HepG2 (cell line): ENCODE measurements around the gene FAM156B. TPM values are rescaled to one million over a fixed set of nuclear protein-coding genes. Genes with fewer than 3 reads are reported as not detected.

ENCODE experiments used
- ATAC-seq: fragments of 200-7000 bp; cut with Tn5 transposase; 3 replicates; pipeline ENCODE4 v1.9.1; 2020; ENCODE audit warnings: mild to moderate bottlenecking, moderate library complexity
- BruUV-seq: library from RNA; stranded (reverse); fragments of 400-500 nt; replicated peaks from 2 replicates; lab custom pipeline; 2021; lab: Mats Ljungman, UMichigan
- CTCF ChIA-PET: fragments of 300-600 bp; formaldehyde crosslinking; extraction: SDS; loops from one replicate; lab custom pipeline; 2021; ENCODE audit warnings: low total read pairs, inconsistent platforms, low intra/inter-chr PET ratio; lab: Yijun Ruan, JAX
- POLR2A ChIA-PET: fragments of 350-600 bp; sonication (Branson Sonifier 250); formaldehyde crosslinking; loops from one replicate; lab custom pipeline; 2020; ENCODE audit warnings: antibody characterized with exemption, inconsistent platforms; lab: Yijun Ruan, JAX
- DNase-seq: peaks from one replicate; pipeline ENCODE4 v3.0.0-alpha.2; 2015; ENCODE audit warnings: low spot score
- FAIRE-seq: peaks from 3 replicates; lab custom pipeline; 2011; peaks lifted over from hg19 to GRCh38; lab: Jason Lieb, UNC
- H2AFZ ChIP-seq: one replicate; pipeline ENCODE4 v1.6.1; 2011; ENCODE audit warnings: low read length, inconsistent platforms
- H3K27ac ChIP-seq: fragments of 300-600 bp; 3 replicates; pipeline ENCODE4 v1.8.0; 2011; ENCODE audit warnings: mixed run types, mild to moderate bottlenecking, mixed read lengths, low read length, inconsistent platforms; ENCODE audit not compliant: insufficient read depth; ENCODE audit errors: extremely low read length
- H3K27me3 ChIP-seq, 2 experiments: fragments of 200-600 bp in 1 of 2; 2 replicates in 1 of 2; 3 replicates in 1 of 2; pipeline versions ENCODE4 v1.6.0 to v1.8.0; 2011; ENCODE audit warnings: low read length in 2 of 2, mild to moderate bottlenecking in 2 of 2, moderate library complexity in 2 of 2, inconsistent platforms in 1 of 2; ENCODE audit not compliant: insufficient read depth in 2 of 2, control insufficient read depth in 1 of 2
- H3K36me3 ChIP-seq, 2 experiments: fragments of 200-600 bp in 1 of 2; replicated peaks in 1 of 2; 2 replicates in 1 of 2; 3 replicates in 1 of 2; pipeline versions ENCODE4 v1.5.1 to v1.8.0; 2011; ENCODE audit warnings: low read length in 2 of 2, inconsistent platforms in 1 of 2; ENCODE audit not compliant: insufficient read depth in 2 of 2, control insufficient read depth in 1 of 2
- H3K4me1 ChIP-seq: 2 replicates; pipeline ENCODE4 v1.5.1; 2012; ENCODE audit warnings: low read length, inconsistent platforms; ENCODE audit not compliant: insufficient read depth
- H3K4me2 ChIP-seq: 2 replicates; pipeline ENCODE4 v1.6.0; 2011; ENCODE audit warnings: low read depth, low read length, inconsistent platforms
- H3K4me3 ChIP-seq, 3 experiments: fragments of 200-600 bp in 1 of 3; sonication (generic), shearing (Covaris generic) in 1 of 3; replicated peaks in 1 of 3; 2 replicates each; pipeline ENCODE4 v1.5.1; 2011 to 2016; ENCODE audit warnings: low read length in 3 of 3, inconsistent platforms in 2 of 3, low read depth in 2 of 3, mild to moderate bottlenecking in 2 of 3, control low read depth in 1 of 3, mixed read lengths in 1 of 3; ENCODE audit not compliant: insufficient read depth in 1 of 3
- H3K79me2 ChIP-seq: one replicate; pipeline ENCODE4 v1.6.1; 2011; ENCODE audit warnings: low read length, inconsistent platforms; ENCODE audit not compliant: insufficient read depth
- H3K9ac ChIP-seq: 2 replicates; pipeline ENCODE4 v1.6.0; 2011; ENCODE audit warnings: mild to moderate bottlenecking, low read depth, low read length, inconsistent platforms; ENCODE audit not compliant: insufficient read depth
- H3K9me3 ChIP-seq: 2 replicates; pipeline ENCODE4 v1.5.1; 2012; ENCODE audit warnings: mild to moderate bottlenecking, low read length
- H4K20me1 ChIP-seq: 2 replicates; pipeline ENCODE4 v1.6.0; 2011; ENCODE audit warnings: inconsistent platforms, mild to moderate bottlenecking, low read length, moderate library complexity; ENCODE audit not compliant: insufficient read depth
- ATM ChIP-seq: fragments of 450-650 bp; IDR thresholded peaks from 2 replicates; pipeline ENCODE4 v1.7.1; 2017; ENCODE audit warnings: mild to moderate bottlenecking, borderline replicate concordance
- CAMTA2 ChIP-seq: sonication (generic); formaldehyde crosslinking; IDR thresholded peaks from 2 replicates; pipeline ENCODE4 v1.4.0; 2020; ENCODE audit warnings: mild to moderate bottlenecking, missing genetic modification reagents, borderline replicate concordance
- CENPX ChIP-seq: sonication (generic); formaldehyde crosslinking; IDR thresholded peaks from 2 replicates; pipeline ENCODE4 v1.9.0; 2021; ENCODE audit warnings: mild to moderate bottlenecking, missing genetic modification reagents, moderate library complexity
- CSRNP1 ChIP-seq: sonication (generic); formaldehyde crosslinking; IDR thresholded peaks from 2 replicates; pipeline ENCODE4 v1.8.1; 2023; ENCODE audit warnings: mild to moderate bottlenecking, missing genetic modification reagents
- ESRRA ChIP-seq: sonication (generic); formaldehyde crosslinking; IDR thresholded peaks from 2 replicates; pipeline ENCODE4 v1.5.1; 2020; ENCODE audit warnings: mild to moderate bottlenecking, low read depth, missing genetic modification reagents
- FOXK2 ChIP-seq: fragments of 450-650 bp; IDR thresholded peaks from 2 replicates; pipeline ENCODE4 v1.6.1; 2016
- HDAC2 ChIP-seq: sonication (generic); formaldehyde crosslinking; IDR thresholded peaks from 2 replicates; pipeline ENCODE4 v1.4.0; 2020; ENCODE audit warnings: missing genetic modification reagents
- HNF4A ChIP-seq: sonication (generic); formaldehyde crosslinking; IDR thresholded peaks from 2 replicates; pipeline ENCODE4 v1.4.0; 2020; ENCODE audit warnings: missing genetic modification reagents
- KIAA2018 ChIP-seq: sonication (generic); formaldehyde crosslinking; IDR thresholded peaks from 2 replicates; pipeline ENCODE4 v1.5.0; 2020; ENCODE audit warnings: mild to moderate bottlenecking, missing genetic modification reagents, borderline replicate concordance
- TAF1 ChIP-seq: sonication (generic); formaldehyde crosslinking; IDR thresholded peaks from 2 replicates; pipeline ENCODE4 v1.4.0; 2020; ENCODE audit warnings: missing genetic modification reagents
- YEATS4 ChIP-seq: sonication (generic); formaldehyde crosslinking; IDR thresholded peaks from 2 replicates; pipeline ENCODE4 v1.4.0; 2020; ENCODE audit warnings: missing genetic modification reagents, borderline replicate concordance
- ZC3H4 ChIP-seq: sonication (generic); formaldehyde crosslinking; IDR thresholded peaks from 2 replicates; pipeline ENCODE4 v1.4.0; 2020; ENCODE audit warnings: missing genetic modification reagents, borderline replicate concordance
- ZNF549 ChIP-seq: sonication (generic); formaldehyde crosslinking; IDR thresholded peaks from 2 replicates; pipeline ENCODE4 v1.5.0; 2020; ENCODE audit warnings: missing genetic modification reagents
- WGBS: methylation state at CpG from one replicate; pipeline ENCODE4 v1.1.6; 2017; ENCODE audit warnings: low lambda C conversion rate; 5-methylcytosine and 5-hydroxymethylcytosine counted together
- in situ Hi-C: cut with HindIII; loops from 2 replicates; pipeline ENCODE4 v1.10.0; 2017; ENCODE audit warnings: low pct_unique_long_range_greater_than_20kb; ENCODE audit not compliant: extremely low pct_ligation_motif_present
- intact Hi-C: fragments of 100-400 bp; cut with micrococcal nuclease; formaldehyde crosslinking; loops from one replicate; pipeline ENCODE4 v1.10.0; 2022; ENCODE audit not compliant: unreplicated experiment
- polyA plus RNA-seq, 8 experiments: library from polyadenylated mRNA; depleted of rRNA in 3 of 8; stranded (reverse) in 7 of 8; unstranded in 1 of 8; fragments of >200 nt; fragmentation: Illumina TruSeq in 4 of 8; extraction: Trizol in 4 of 8; gene quantifications; 2 replicates each; pipeline versions ENCODE4 v1.2.1 to v1.2.3, GENCODE V29; 2011 to 2016; ENCODE audit warnings: low read depth in 4 of 8, missing spikeins in 1 of 8, mixed read lengths in 1 of 8; ENCODE audit not compliant: insufficient read depth in 1 of 8
- total RNA-seq, 5 experiments: library from RNA; depleted of rRNA; stranded (reverse); fragments of >200 nt; fragmentation: Illumina TruSeq; extraction: Trizol; gene quantifications; 2 replicates each; pipeline ENCODE4 v1.2.3, GENCODE V29; 2016; ENCODE audit warnings: low read depth in 1 of 5

Gene FAM156B
- total and polyA plus RNA-seq, 2 of the 13 experiments (the other 11 are each of a cell fraction or from before 2014, with no cell fraction given), result 7.8 to 82.1 TPM

GRCh38 chrX:52933976-52934703, 37.0 kb downstream of the FAM156B start:
- Histone ChIP-seq H3K4me2 (peak overlapping the region; percentile 94), H2AFZ (no peak overlapping the region), H3K4me1 (peaks cover 13% of the 10 kb centered on the region), H3K27ac (peak overlapping the region; percentile 80), H4K20me1 (no peaks in the 10 kb centered on the region), H3K36me3 (no peaks in the 10 kb centered on the region), H3K9me3 (no peaks in the 10 kb centered on the region), H3K27me3 (no peaks in the 10 kb centered on the region), H3K79me2 (no peaks in the 10 kb centered on the region), H3K4me3 (peak overlapping the region; percentile 70 to 79 (median 71)), H3K9ac (peak overlapping the region; percentile 64)
- ATAC-seq (no peak; the same call in 2 of the 3 replicates), FAIRE-seq (peak; percentile 60), DNase-seq (no peak)
- POLR2A ChIA-PET, result no interaction called here
- CTCF ChIA-PET, result no interaction called here
- no TSS peak for BruUV-seq
- in situ Hi-C loops, result no loop called here
- intact Hi-C loops, result no loop called here
- WGBS, result 3% methylated on average over 26 of the region's 27 CpGs
- TF ChIP-seq CAMTA2 (no peak), TAF1 (CRISPR knock-in tag) (no peak), CENPX (CRISPR knock-in tag) (no peak), ZNF549 (no peak), CSRNP1 (CRISPR knock-in tag) (no peak), YEATS4 (CRISPR knock-in tag) (no peak), ESRRA (CRISPR knock-in tag) (no peak), FOXK2 (no peak), KIAA2018 (CRISPR knock-in tag) (no peak), ATM (no peak), ZC3H4 (CRISPR knock-in tag) (no peak), HNF4A (CRISPR knock-in tag) (no peak), HDAC2 (CRISPR knock-in tag) (no peak)
